Rectal smooth muscle tissue (tissue), 1 donor: ENCODE data around the gene HDX.

Experiments
- H3K27ac ChIP-seq: one replicate; pipeline ENCODE4 v1.7.0; 2013; ENCODE audit warnings: low read depth, low read length, inconsistent platforms
- H3K27me3 ChIP-seq: one replicate; pipeline ENCODE4 v1.7.0; 2013; ENCODE audit warnings: low read length; ENCODE audit not compliant: control insufficient read depth, insufficient read depth
- H3K36me3 ChIP-seq: one replicate; pipeline ENCODE4 v1.7.0; 2013; ENCODE audit warnings: low read length; ENCODE audit not compliant: control insufficient read depth, insufficient read depth
- H3K4me1 ChIP-seq: one replicate; pipeline ENCODE4 v1.7.0; 2013; ENCODE audit warnings: low read length; ENCODE audit not compliant: control insufficient read depth, insufficient read depth
- H3K4me3 ChIP-seq: one replicate; pipeline ENCODE4 v1.7.0; 2013; ENCODE audit warnings: low read length
- H3K9ac ChIP-seq: one replicate; pipeline ENCODE4 v1.7.0; 2013; ENCODE audit warnings: low read length

HDX gene

GRCh38 chrX:84453351-84454246 lies 48.7 kb downstream of the HDX start:
- H3K27ac ChIP-seq: no peak overlapping the region

GRCh38 chrX:84441143-84441542 lies 61.1 kb downstream of the HDX start:
- no peaks in the 10 kb centered on the region for H3K4me1 ChIP-seq
- H3K36me3 ChIP-seq: no peaks in the 10 kb centered on the region
- H3K27ac ChIP-seq: no peak overlapping the region
- no peak overlapping the region for H3K4me3 ChIP-seq
- H3K9ac ChIP-seq: no peak overlapping the region
- H3K27me3 ChIP-seq: no peaks in the 10 kb centered on the region

More at GRCh38 chrX:84453351-84454246, 48.7 kb downstream of the HDX start:
- Histone ChIP-seq H3K9ac (no peak overlapping the region), H3K27me3 (no peaks in the 10 kb centered on the region), H3K4me1 (no peaks in the 10 kb centered on the region), H3K36me3 (no peaks in the 10 kb centered on the region), H3K4me3 (no peak overlapping the region)

- H3K4me3 ChIP-seq: no peak overlapping the region
- no peaks in the 10 kb centered on the region for H3K36me3 ChIP-seq
Measured at GRCh38 chrX:84415140-84415539, 87.1 kb downstream of the HDX start.

GRCh38 chrX:84363663-84364062 lies 138.6 kb downstream of the HDX start:
- H3K27me3 ChIP-seq: no peaks in the 10 kb centered on the region
- no peak overlapping the region for H3K4me3 ChIP-seq
- no peak overlapping the region for H3K9ac ChIP-seq
- no peak overlapping the region for H3K27ac ChIP-seq
- H3K36me3 ChIP-seq: no peaks in the 10 kb centered on the region
- H3K4me1 ChIP-seq: no peaks in the 10 kb centered on the region

More at GRCh38 chrX:84415140-84415539, 87.1 kb downstream of the HDX start:
- Histone ChIP-seq H3K4me1 (no peaks in the 10 kb centered on the region), H3K9ac (no peak overlapping the region), H3K27me3 (no peaks in the 10 kb centered on the region), H3K27ac (no peak overlapping the region)

- Histone ChIP-seq H3K4me3 (no peak overlapping the region), H3K9ac (no peak overlapping the region), H3K27me3 (no peaks in the 10 kb centered on the region), H3K36me3 (no peaks in the 10 kb centered on the region), H3K4me1 (no peaks in the 10 kb centered on the region), H3K27ac (no peak overlapping the region)
Measured at GRCh38 chrX:84363051-84363450, 139.2 kb downstream of the HDX start.

GRCh38 chrX:84362184-84362838 lies 139.9 kb downstream of the HDX start:
- Histone ChIP-seq H3K9ac (no peak overlapping the region), H3K4me3 (no peak overlapping the region), H3K36me3 (no peaks in the 10 kb centered on the region), H3K4me1 (no peaks in the 10 kb centered on the region), H3K27me3 (no peaks in the 10 kb centered on the region), H3K27ac (no peak overlapping the region)

- Histone ChIP-seq H3K27me3 (no peaks in the 10 kb centered on the region), H3K36me3 (no peaks in the 10 kb centered on the region), H3K27ac (no peak overlapping the region), H3K4me3 (no peak overlapping the region), H3K9ac (no peak overlapping the region), H3K4me1 (no peaks in the 10 kb centered on the region)
Measured at GRCh38 chrX:84358271-84358670, 144.0 kb downstream of the HDX start.

GRCh38 chrX:84357296-84357695 lies 145.0 kb downstream of the HDX start:
- H3K9ac ChIP-seq: no peak overlapping the region
- no peaks in the 10 kb centered on the region for H3K27me3 ChIP-seq
- no peaks in the 10 kb centered on the region for H3K36me3 ChIP-seq
- no peaks in the 10 kb centered on the region for H3K4me1 ChIP-seq
- H3K4me3 ChIP-seq: no peak overlapping the region
- H3K27ac ChIP-seq: no peak overlapping the region

- Histone ChIP-seq H3K4me1 (no peaks in the 10 kb centered on the region), H3K36me3 (no peaks in the 10 kb centered on the region), H3K4me3 (no peak overlapping the region), H3K27me3 (no peaks in the 10 kb centered on the region), H3K27ac (no peak overlapping the region), H3K9ac (no peak overlapping the region)
Measured at GRCh38 chrX:84340968-84341367, 161.3 kb downstream of the HDX start.

GRCh38 chrX:84339507-84340364 lies 162.5 kb downstream of the HDX start:
- Histone ChIP-seq H3K27ac (no peak overlapping the region), H3K9ac (no peak overlapping the region), H3K4me1 (no peaks in the 10 kb centered on the region), H3K27me3 (no peaks in the 10 kb centered on the region), H3K36me3 (no peaks in the 10 kb centered on the region), H3K4me3 (no peak overlapping the region)

- Histone ChIP-seq H3K27ac (no peak overlapping the region), H3K9ac (no peak overlapping the region), H3K36me3 (no peaks in the 10 kb centered on the region), H3K4me3 (no peak overlapping the region), H3K27me3 (no peaks in the 10 kb centered on the region), H3K4me1 (no peaks in the 10 kb centered on the region)
Measured at GRCh38 chrX:84336646-84337045, 165.6 kb downstream of the HDX start.

GRCh38 chrX:84335121-84335520 lies 167.1 kb downstream of the HDX start:
- H3K4me1 ChIP-seq: no peaks in the 10 kb centered on the region
- no peak overlapping the region for H3K27ac ChIP-seq
- no peaks in the 10 kb centered on the region for H3K36me3 ChIP-seq
- no peak overlapping the region for H3K4me3 ChIP-seq
- H3K27me3 ChIP-seq: no peaks in the 10 kb centered on the region
- no peak overlapping the region for H3K9ac ChIP-seq
